SK-N-SH (cell line): ENCODE data around the gene PAGE2. TPM values are rescaled to one million over a fixed set of nuclear protein-coding genes. Genes with fewer than 3 reads are reported as not detected.
A peak's percentile ranks its signal among the peaks of the same experiment; 100 is the strongest.

ENCODE experiments used
- CTCF ChIA-PET: fragments of 300-600, 350-600 bp; formaldehyde crosslinking; extraction: SDS; loops from one replicate; lab custom pipeline; 2021; lab: Yijun Ruan, JAX
- POLR2A ChIA-PET: fragments of 350-600 bp; sonication (Branson Sonifier 250); formaldehyde crosslinking; extraction: SDS; loops from one replicate; lab custom pipeline; 2020; ENCODE audit warnings: antibody characterized with exemption, inconsistent platforms; lab: Yijun Ruan, JAX
- DNase-seq: peaks from one replicate; pipeline ENCODE4 v3.0.0; 2012
- H2AFZ ChIP-seq: fragments of 200-600 bp; sonication (generic); 2 replicates; pipeline ENCODE4 v1.8.1; 2016; ENCODE audit warnings: antibody characterized with exemption, mild to moderate bottlenecking, low read depth
- H3F3A ChIP-seq: fragments of 200-600 bp; sonication (generic); replicated peaks from 2 replicates; pipeline ENCODE3; 2016; ENCODE audit warnings: antibody characterized with exemption, mild to moderate bottlenecking; ENCODE audit not compliant: insufficient read depth
- H3K27ac ChIP-seq, 2 experiments: fragments of 200-500 bp in 1 of 2; fragments of 200-600 bp in 1 of 2; sonication (Bioruptor generic) in 1 of 2; sonication (generic), shearing (Covaris generic) in 1 of 2; 2 replicates each; pipeline versions ENCODE4 v1.5.1 to v1.6.1; 2014 to 2016; ENCODE audit warnings: low read depth in 2 of 2, inconsistent platforms in 1 of 2, low read length in 1 of 2, mild to moderate bottlenecking in 1 of 2, mixed read lengths in 1 of 2
- H3K27me3 ChIP-seq: fragments of 200-600 bp; sonication (generic), shearing (Covaris generic); 2 replicates; pipeline ENCODE4 v1.6.1; 2016; ENCODE audit warnings: mixed run types; ENCODE audit not compliant: insufficient read depth
- H3K36me3 ChIP-seq, 2 experiments: fragments of 200-500 bp in 1 of 2; fragments of 200-600 bp in 1 of 2; sonication (Bioruptor generic) in 1 of 2; sonication (generic) in 1 of 2; replicated peaks in 1 of 2; 2 replicates each; pipeline versions ENCODE3 to v1.5.1; 2014 to 2016; ENCODE audit warnings: low read length in 1 of 2, mild to moderate bottlenecking in 1 of 2; ENCODE audit not compliant: insufficient read depth in 2 of 2, control insufficient read depth in 1 of 2
- H3K4me1 ChIP-seq, 2 experiments: fragments of 200-500 bp in 1 of 2; fragments of 200-600 bp in 1 of 2; sonication (Bioruptor generic) in 1 of 2; sonication (generic), shearing (Covaris generic) in 1 of 2; 2 replicates each; pipeline versions ENCODE4 v1.5.1 to v1.6.1; 2014 to 2016; ENCODE audit warnings: low read depth in 1 of 2, low read length in 1 of 2, mixed run types in 1 of 2; ENCODE audit not compliant: insufficient read depth in 2 of 2, control insufficient read depth in 1 of 2
- H3K4me2 ChIP-seq: fragments of 200-600 bp; sonication (generic), shearing (Covaris generic); 2 replicates; pipeline ENCODE4 v1.6.1; 2017; ENCODE audit warnings: mixed run types
- H3K4me3 ChIP-seq, 2 experiments: fragments of 200-500 bp in 1 of 2; fragments of 200-600 bp in 1 of 2; sonication (Bioruptor generic) in 1 of 2; sonication (generic), shearing (Covaris generic) in 1 of 2; 2 replicates each; pipeline versions ENCODE4 v1.5.1 to v1.8.1; 2014 to 2016; ENCODE audit warnings: low read depth in 2 of 2, inconsistent platforms in 1 of 2, low read length in 1 of 2, mild to moderate bottlenecking in 1 of 2, mixed read lengths in 1 of 2, moderate library complexity in 1 of 2
- H3K79me2 ChIP-seq: fragments of 200-600 bp; sonication (generic); 2 replicates; pipeline ENCODE4 v1.8.1; 2017; ENCODE audit warnings: mild to moderate bottlenecking; ENCODE audit not compliant: insufficient read depth
- H3K9ac ChIP-seq: fragments of 200-600 bp; sonication (generic); 2 replicates; pipeline ENCODE4 v1.6.1; 2017; ENCODE audit warnings: mixed run types
- H3K9me2 ChIP-seq: fragments of 200-600 bp; sonication (generic); 2 replicates; pipeline ENCODE4 v1.6.1; 2017; ENCODE audit warnings: mixed run types
- H3K9me3 ChIP-seq: fragments of 200-600 bp; sonication (generic); 2 replicates; pipeline ENCODE4 v1.6.1; 2017; ENCODE audit warnings: mixed run types, mild to moderate bottlenecking, moderate library complexity
- H4K20me1 ChIP-seq: fragments of 200-600 bp; sonication (generic); 2 replicates; pipeline ENCODE4 v1.6.1; 2017; ENCODE audit warnings: mild to moderate bottlenecking, mixed run types; ENCODE audit not compliant: insufficient read depth
- CHD2 ChIP-seq: fragments of 150-350 bp; IDR thresholded peaks from 2 replicates; pipeline ENCODE4 v1.6.1; 2018; ENCODE audit warnings: low read length; ENCODE audit not compliant: partially characterized antibody
- GABPA ChIP-seq: IDR thresholded peaks from 2 replicates; pipeline ENCODE4 v1.4.0; 2012; ENCODE audit warnings: low read depth, mild to moderate bottlenecking
- GATA2 ChIP-seq: sonication (generic); formaldehyde crosslinking; IDR thresholded peaks from 2 replicates; pipeline ENCODE4 v1.5.0; 2020; ENCODE audit warnings: mild to moderate bottlenecking, missing genetic modification reagents
- NFIC ChIP-seq: IDR thresholded peaks from 2 replicates; pipeline ENCODE4 v1.4.0; 2012; ENCODE audit warnings: borderline replicate concordance
- NRF1 ChIP-seq: IDR thresholded peaks from 2 replicates; pipeline ENCODE4 v1.6.1; 2012; ENCODE audit warnings: low read depth, mild to moderate bottlenecking, low read length
- SIN3A ChIP-seq: IDR thresholded peaks from 2 replicates; pipeline ENCODE4 v1.6.1; 2012; ENCODE audit warnings: low read depth, mild to moderate bottlenecking, low read length, moderate library complexity, borderline replicate concordance
- TAF1 ChIP-seq: IDR thresholded peaks from 2 replicates; pipeline ENCODE4 v1.6.1; 2012; ENCODE audit warnings: low read depth, mild to moderate bottlenecking, low read length, moderate library complexity, borderline replicate concordance
- YY1 ChIP-seq: IDR thresholded peaks from 2 replicates; pipeline ENCODE4 v1.4.0; 2012; ENCODE audit warnings: low read depth, mild to moderate bottlenecking
- WGBS: methylation state at CpG from one replicate; pipeline ENCODE4 v1.1.6; 2017; ENCODE audit warnings: low lambda C conversion rate; 5-methylcytosine and 5-hydroxymethylcytosine counted together
- polyA plus RNA-seq, 3 experiments: library from polyadenylated mRNA; depleted of rRNA; stranded (reverse); fragments of >200 nt; gene quantifications; 2 replicates each; pipeline ENCODE4 v1.2.3, GENCODE V29; 2012
- TF ChIP-seq, protein P1 (sequence below): IDR thresholded peaks from 2 replicates; pipeline ENCODE4; 2012
- TF ChIP-seq, protein P2 (sequence below): IDR thresholded peaks from 2 replicates; pipeline ENCODE4 v1.4.0; 2012; ENCODE audit warnings: low read depth, borderline replicate concordance

The PAGE2 gene, protein sequence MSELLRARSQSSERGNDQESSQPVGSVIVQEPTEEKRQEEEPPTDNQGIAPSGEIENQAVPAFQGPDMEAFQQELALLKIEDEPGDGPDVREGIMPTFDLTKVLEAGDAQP
- 4.2 and 4.7 TPM in 2 replicates for polyA plus RNA-seq (2012; rRNA removed)
- 6.2 and 7.0 TPM in 2 replicates for polyA plus RNA-seq (2012; cell fraction: cytosol; rRNA removed)
- 0.94 and 1.5 TPM in 2 replicates for polyA plus RNA-seq (2012; cell fraction: nucleus; rRNA removed)

- H3K36me3 ChIP-seq, result no peaks in the 10 kb centered on the region
- H2AFZ ChIP-seq, result no peak within 1 kb of the TSS
- H3K27ac ChIP-seq, result no peak within 1 kb of the TSS
- no peak within 1 kb of the TSS for H3K9ac ChIP-seq
- CTCF ChIA-PET, result no interaction called here
- WGBS, result 56% methylated on average over 30 of the region's 30 CpGs
- no peaks in the 10 kb centered on the region for H3K27me3 ChIP-seq
- H3F3A ChIP-seq, result no peaks in the 10 kb centered on the region
- TF ChIP-seq NFIC, result no peak
- TF ChIP-seq NRF1, result 0 out of 2 replicates have a peak, but pooled peaks have one; percentile 26
- TF ChIP-seq, all 33 proteins: peak for 1
- H3K9me3 ChIP-seq, result no peaks in the 10 kb centered on the region
- H3K4me1 ChIP-seq, result no peaks in the 10 kb centered on the region
- POLR2A ChIA-PET, result no interaction called here
- H4K20me1 ChIP-seq, result no peaks in the 10 kb centered on the region
- H3K4me3 ChIP-seq, result no peak within 1 kb of the TSS
- DNase-seq, result no peak
- H3K4me2 ChIP-seq, result peak within 1 kb of the TSS; percentile 19
- H3K79me2 ChIP-seq, result no peaks in the 10 kb centered on the region
- no peaks in the 10 kb centered on the region for H3K9me2 ChIP-seq
Measured at GRCh38 chrX:55088795-55089489, at the start of gene PAGE2. Gene PAGE2 (plus strand): TSS chrX:55089018. CDS start chrX:55090021, 1,003 bp downstream.

DNA sequence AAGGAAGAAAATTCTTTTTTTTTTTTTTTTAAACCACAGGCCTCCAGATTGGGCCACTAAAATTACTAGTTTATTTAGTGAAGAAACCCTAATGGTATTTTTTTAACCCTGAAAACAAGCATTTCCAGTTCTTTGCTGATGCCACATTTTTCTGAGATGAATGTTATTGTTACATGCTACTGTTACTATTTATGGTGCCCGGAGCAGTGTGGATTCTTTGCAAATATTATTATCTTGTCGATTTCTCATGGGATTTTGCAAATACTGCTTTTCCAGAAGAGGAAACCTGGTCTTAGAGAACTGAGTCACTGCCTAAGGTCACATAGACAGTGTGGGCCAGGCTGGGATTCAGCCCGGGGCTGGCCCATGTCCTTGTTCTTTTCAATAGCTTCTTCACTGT is 49.3 kb upstream of the PAGE2 start:
- 0 out of 2 replicates have a peak, but pooled peaks cover 6% of the 10 kb centered on the region for H3K27me3 ChIP-seq
- DNase-seq, result no peak
- POLR2A ChIA-PET, result no interaction called here

More for the DNA sequence above, 49.3 kb upstream of the PAGE2 start:
- no peaks in the 10 kb centered on the region for H3K9me2 ChIP-seq
- TF ChIP-seq CHD2 (no peak), GABPA (no peak), GATA2 (CRISPR knock-in tag) (no peak), SIN3A (no peak), TAF1 (no peak), YY1 (no peak)
- TF ChIP-seq, protein P1, sequence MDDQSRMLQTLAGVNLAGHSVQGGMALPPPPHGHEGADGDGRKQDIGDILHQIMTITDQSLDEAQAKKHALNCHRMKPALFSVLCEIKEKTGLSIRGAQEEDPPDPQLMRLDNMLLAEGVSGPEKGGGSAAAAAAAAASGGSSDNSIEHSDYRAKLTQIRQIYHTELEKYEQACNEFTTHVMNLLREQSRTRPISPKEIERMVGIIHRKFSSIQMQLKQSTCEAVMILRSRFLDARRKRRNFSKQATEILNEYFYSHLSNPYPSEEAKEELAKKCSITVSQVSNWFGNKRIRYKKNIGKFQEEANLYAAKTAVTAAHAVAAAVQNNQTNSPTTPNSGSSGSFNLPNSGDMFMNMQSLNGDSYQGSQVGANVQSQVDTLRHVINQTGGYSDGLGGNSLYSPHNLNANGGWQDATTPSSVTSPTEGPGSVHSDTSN, result no peak
- TF ChIP-seq, protein P2, sequence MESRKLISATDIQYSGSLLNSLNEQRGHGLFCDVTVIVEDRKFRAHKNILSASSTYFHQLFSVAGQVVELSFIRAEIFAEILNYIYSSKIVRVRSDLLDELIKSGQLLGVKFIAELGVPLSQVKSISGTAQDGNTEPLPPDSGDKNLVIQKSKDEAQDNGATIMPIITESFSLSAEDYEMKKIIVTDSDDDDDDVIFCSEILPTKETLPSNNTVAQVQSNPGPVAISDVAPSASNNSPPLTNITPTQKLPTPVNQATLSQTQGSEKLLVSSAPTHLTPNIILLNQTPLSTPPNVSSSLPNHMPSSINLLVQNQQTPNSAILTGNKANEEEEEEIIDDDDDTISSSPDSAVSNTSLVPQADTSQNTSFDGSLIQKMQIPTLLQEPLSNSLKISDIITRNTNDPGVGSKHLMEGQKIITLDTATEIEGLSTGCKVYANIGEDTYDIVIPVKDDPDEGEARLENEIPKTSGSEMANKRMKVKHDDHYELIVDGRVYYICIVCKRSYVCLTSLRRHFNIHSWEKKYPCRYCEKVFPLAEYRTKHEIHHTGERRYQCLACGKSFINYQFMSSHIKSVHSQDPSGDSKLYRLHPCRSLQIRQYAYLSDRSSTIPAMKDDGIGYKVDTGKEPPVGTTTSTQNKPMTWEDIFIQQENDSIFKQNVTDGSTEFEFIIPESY, result no peak
- CTCF ChIA-PET, result no interaction called here
- H3K9ac ChIP-seq, result no peak overlapping the region
- H3K4me3 ChIP-seq, result no peak overlapping the region
- no peak overlapping the region for H3K4me2 ChIP-seq
- H3K36me3 ChIP-seq, result no peaks in the 10 kb centered on the region
- no peaks in the 10 kb centered on the region for H4K20me1 ChIP-seq
- WGBS, result 25% methylated on average over 3 of the region's 3 CpGs
- no peaks in the 10 kb centered on the region for H3K79me2 ChIP-seq
- no peak overlapping the region for H3K27ac ChIP-seq
- H3K4me1 ChIP-seq, result no peaks in the 10 kb centered on the region
- H3F3A ChIP-seq, result no peaks in the 10 kb centered on the region
- no peak overlapping the region for H2AFZ ChIP-seq
- no peaks in the 10 kb centered on the region for H3K9me3 ChIP-seq
